HCT116 (cell line): Measurements from ENCODE around the gene TAOK3. TPM values are rescaled to one million over a fixed set of nuclear protein-coding genes. Genes with fewer than 3 reads are reported as not detected.

ENCODE experiments used
- ATAC-seq: fragments of 200-7000 bp; cut with Tn5 transposase; 2 replicates; pipeline ENCODE4 v1.9.1; 2020; ENCODE audit warnings: mild to moderate bottlenecking, moderate library complexity
- BruUV-seq: library from RNA; stranded (reverse); fragments of 400-500 nt; replicated peaks from 2 replicates; lab custom pipeline; 2021; lab: Mats Ljungman, UMichigan
- CTCF ChIA-PET: fragments of 300-600 bp; sonication (Branson Sonifier 250); formaldehyde crosslinking; loops from one replicate; lab custom pipeline; 2021; ENCODE audit warnings: antibody characterized with exemption; lab: Charles Lee
- POLR2A ChIA-PET: fragments of 300-600, 350-600 bp; sonication (Branson Sonifier 250); formaldehyde crosslinking; loops from one replicate; lab custom pipeline; 2021; ENCODE audit warnings: antibody characterized with exemption; lab: Charles Lee
- RAD21 ChIA-PET, 2 experiments: fragments of 300-600 bp; sonication (Branson Sonifier 250); formaldehyde crosslinking; loops; one replicate each; lab custom pipeline; 2023; ENCODE audit warnings: low total read pairs in 2 of 2; ENCODE audit not compliant: uncharacterized antibody in 2 of 2, unreplicated experiment in 2 of 2, low non-redundant PET in 1 of 2; lab: Charles Lee
- DNase-seq: peaks from one replicate; pipeline ENCODE4 v3.0.0-alpha.2; 2010; ENCODE audit warnings: low read depth, low spot score
- H2AFZ ChIP-seq: fragments of 200-600 bp; shearing (Covaris generic), sonication (generic); 2 replicates; pipeline ENCODE4 v1.6.1; 2017; ENCODE audit warnings: low read depth, mixed run types, mixed read lengths, antibody characterized with exemption, low read length; ENCODE audit not compliant: poor library complexity, severe bottlenecking
- H3K27ac ChIP-seq: 2 replicates; pipeline ENCODE4 v1.5.1; 2012; ENCODE audit warnings: low read depth, low read length
- H3K27me3 ChIP-seq: fragments of 200-600 bp; sonication (generic); 2 replicates; pipeline ENCODE4 v1.6.1; 2016; ENCODE audit warnings: mixed run types, low read length, mixed read lengths; ENCODE audit not compliant: insufficient read depth
- H3K36me3 ChIP-seq, 2 experiments: fragments of 200-500 bp in 1 of 2; fragments of 200-600 bp in 1 of 2; sonication (Bioruptor generic) in 1 of 2; sonication (generic) in 1 of 2; 2 replicates each; pipeline versions ENCODE4 v1.5.1 to v1.6.1; 2014 to 2016; ENCODE audit warnings: low read length in 2 of 2, inconsistent platforms in 1 of 2, mixed read lengths in 1 of 2, mixed run types in 1 of 2; ENCODE audit not compliant: insufficient read depth in 2 of 2, control insufficient read depth in 1 of 2
- H3K4me1 ChIP-seq, 2 experiments: fragments of 200-600 bp in 1 of 2; sonication (generic) in 1 of 2; 2 replicates each; pipeline versions ENCODE4 v1.5.1 to v1.6.1; 2012 to 2017; ENCODE audit warnings: low read length in 2 of 2, inconsistent platforms in 1 of 2, mild to moderate bottlenecking in 1 of 2, mixed read lengths in 1 of 2, mixed run types in 1 of 2, moderate library complexity in 1 of 2; ENCODE audit not compliant: insufficient read depth in 2 of 2, control insufficient read depth in 1 of 2
- H3K4me2 ChIP-seq: fragments of 200-600 bp; sonication (generic); 2 replicates; pipeline ENCODE4 v1.6.1; 2017; ENCODE audit warnings: mixed run types, low read length, mixed read lengths
- H3K4me3 ChIP-seq, 2 experiments: fragments of 200-600 bp in 1 of 2; sonication (generic) in 1 of 2; replicated peaks in 1 of 2; 2 replicates each; pipeline ENCODE4 v1.5.1; 2011 to 2016; ENCODE audit warnings: low read length in 2 of 2, control low read depth in 1 of 2, low read depth in 1 of 2, mild to moderate bottlenecking in 1 of 2, mixed read lengths in 1 of 2, mixed run types in 1 of 2
- H3K79me2 ChIP-seq: fragments of 200-600 bp; sonication (generic); 2 replicates; pipeline ENCODE4 v1.6.1; 2017; ENCODE audit warnings: mild to moderate bottlenecking, mixed run types, low read length, moderate library complexity, mixed read lengths; ENCODE audit not compliant: insufficient read depth
- H3K9ac ChIP-seq: fragments of 200-600 bp; sonication (generic); 2 replicates; pipeline ENCODE4 v1.6.1; 2016; ENCODE audit warnings: low read length, mixed read lengths
- H3K9me2 ChIP-seq: fragments of 200-600 bp; sonication (generic), shearing (Covaris generic); 2 replicates; pipeline ENCODE4 v1.6.1; 2017; ENCODE audit warnings: mixed run types, mild to moderate bottlenecking, moderate library complexity; ENCODE audit not compliant: insufficient read depth
- H3K9me3 ChIP-seq, 2 experiments: fragments of 200-500 bp in 1 of 2; fragments of 200-600 bp in 1 of 2; sonication (Bioruptor generic) in 1 of 2; sonication (generic) in 1 of 2; 2 replicates each; pipeline ENCODE4 v1.6.1; 2014 to 2017; ENCODE audit warnings: low read length in 2 of 2, mixed read lengths in 2 of 2, inconsistent platforms in 1 of 2, low read depth in 1 of 2, mild to moderate bottlenecking in 1 of 2, mixed run types in 1 of 2, moderate library complexity in 1 of 2; ENCODE audit not compliant: control insufficient read depth in 1 of 2, insufficient read depth in 1 of 2
- H4K20me1 ChIP-seq: fragments of 200-600 bp; sonication (generic), shearing (Covaris generic); 2 replicates; pipeline ENCODE4 v1.6.1; 2017; ENCODE audit warnings: mixed run types, mild to moderate bottlenecking, moderate library complexity; ENCODE audit not compliant: insufficient read depth
- ATF3 ChIP-seq: IDR thresholded peaks from 2 replicates; pipeline ENCODE4 v1.6.1; 2012
- CBX3 ChIP-seq: IDR thresholded peaks from 2 replicates; pipeline ENCODE4 v1.6.1; 2012; ENCODE audit warnings: low read depth
- CTCF ChIP-seq, 3 experiments: fragments of 200-600 bp in 1 of 3; sonication (generic) in 1 of 3; IDR thresholded peaks in 2 of 3; conservative IDR thresholded peaks in 1 of 3; 2 replicates each; pipeline ENCODE4 v1.5.1; 2012 to 2017; ENCODE audit warnings: low read depth in 2 of 3, low read length in 2 of 3, antibody characterized with exemption in 1 of 3, borderline replicate concordance in 1 of 3, control low read depth in 1 of 3, mild to moderate bottlenecking in 1 of 3, mixed read lengths in 1 of 3, mixed run types in 1 of 3, moderate library complexity in 1 of 3; ENCODE audit not compliant: insufficient read depth in 1 of 3
- EGR1 ChIP-seq: IDR thresholded peaks from 2 replicates; pipeline ENCODE4 v1.6.1; 2012; ENCODE audit warnings: low read depth
- ELF1 ChIP-seq: IDR thresholded peaks from 2 replicates; pipeline ENCODE4 v1.6.1; 2012; ENCODE audit warnings: low read depth, borderline replicate concordance
- EZH2phosphoT487 ChIP-seq: fragments of 200-600 bp; IDR thresholded peaks from 2 replicates; pipeline ENCODE4 v1.6.1; 2018; ENCODE audit warnings: antibody characterized with exemption, borderline replicate concordance
- FOSL1 ChIP-seq: IDR thresholded peaks from 2 replicates; pipeline ENCODE4 v1.6.1; 2012; ENCODE audit warnings: low read depth
- JUND ChIP-seq: IDR thresholded peaks from 2 replicates; pipeline ENCODE4 v1.6.1; 2012
- MAX ChIP-seq: IDR thresholded peaks from 2 replicates; pipeline ENCODE4 v1.6.1; 2012
- POLR2A ChIP-seq: IDR thresholded peaks from 2 replicates; pipeline ENCODE4 v1.7.0; 2011; ENCODE audit warnings: borderline replicate concordance; ENCODE audit not compliant: insufficient read depth, insufficient read length; ENCODE audit errors: extremely low read depth
- POLR2AphosphoS5 ChIP-seq: IDR thresholded peaks from 2 replicates; pipeline ENCODE4 v1.6.1; 2011; ENCODE audit warnings: mild to moderate bottlenecking, low read depth, low read length, moderate library complexity
- RAD21 ChIP-seq: IDR thresholded peaks from 2 replicates; pipeline ENCODE4 v1.6.1; 2012; ENCODE audit warnings: low read depth, mild to moderate bottlenecking
- REST ChIP-seq: IDR thresholded peaks from 2 replicates; pipeline ENCODE4 v1.6.1; 2012; ENCODE audit warnings: low read depth
- SIN3A ChIP-seq: IDR thresholded peaks from 2 replicates; pipeline ENCODE4 v1.6.1; 2012; ENCODE audit warnings: low read depth
- SP1 ChIP-seq: IDR thresholded peaks from 2 replicates; pipeline ENCODE4 v1.6.1; 2012; ENCODE audit warnings: low read depth
- YY1 ChIP-seq: IDR thresholded peaks from 2 replicates; pipeline ENCODE4 v1.6.1; 2011; ENCODE audit warnings: low read length, low read depth, moderate library complexity, mild to moderate bottlenecking; ENCODE audit not compliant: insufficient replicate concordance; ENCODE audit errors: extremely low read depth
- ZBTB33 ChIP-seq: IDR thresholded peaks from 2 replicates; pipeline ENCODE4 v1.6.1; 2011; ENCODE audit warnings: mild to moderate bottlenecking, low read length, moderate library complexity; ENCODE audit not compliant: insufficient replicate concordance; ENCODE audit errors: extremely low read depth
- ZFX ChIP-seq: fragments of 450-650 bp; IDR thresholded peaks from 2 replicates; pipeline ENCODE4 v1.6.1; 2017
- intact Hi-C: fragments of 100-400 bp; cut with micrococcal nuclease; formaldehyde crosslinking; loops from 2 replicates; pipeline ENCODE4 v1.10.0; 2022
- total RNA-seq: library from RNA; stranded (reverse); gene quantifications from one replicate; pipeline ENCODE4 v1.2.1, GENCODE V29; 2021; ENCODE audit not compliant: unreplicated experiment

TAOK3 gene
- total RNA-seq, 1 experiment from 2014 or later: 10.5 TPM

GRCh38 chr12:118274066-118274465 is 98.6 kb downstream of the TAOK3 start:
- ChIA-PET RAD21 (no interaction called here), POLR2A (no interaction called here), CTCF (interaction anchor here (1.4 kb wide), 1 partner anchor 84 kb away, joined by 3 read pairs; no protein-coding TSS in a partner anchor)
- Histone ChIP-seq H3K9ac (no peak overlapping the region), H3K4me1 (peaks cover 15 to 16% of the 10 kb centered on the region in 2 experiments), H2AFZ (no peak overlapping the region), H3K4me3 (no peak overlapping the region), H3K4me2 (no peak overlapping the region), H3K9me3 (no peaks in the 10 kb centered on the region), H3K36me3 (no peaks in the 10 kb centered on the region), H3K79me2 (no peaks in the 10 kb centered on the region), H4K20me1 (no peaks in the 10 kb centered on the region), H3K27me3 (no peaks in the 10 kb centered on the region), H3K27ac (no peak overlapping the region), H3K9me2 (no peaks in the 10 kb centered on the region)
- no peak for DNase-seq
- intact Hi-C loops: no loop called here
- no peak for ATAC-seq
- BruUV-seq: no TSS peak
- TF ChIP-seq SIN3A (no peak), JUND (no peak), RAD21 (no peak), FOSL1 (no peak), EGR1 (no peak), ELF1 (no peak), REST (no peak), CTCF (IDR thresholded peaks at IDR 0.05 in 2 of 3, conservative IDR thresholded peaks at IDR 0.05 in 1 of 3; ENCODE audit: borderline replicate concordance in 1 of 3, insufficient read depth in 1 of 3, low read depth in 2 of 3, low read length in 2 of 3) (no peak), EZH2phosphoT487 (no peak), SP1 (no peak), MAX (no peak), CBX3 (no peak), YY1 (no peak), POLR2AphosphoS5 (no peak), ZBTB33 (no peak), POLR2A (no peak), ATF3 (no peak), ZFX (no peak)
